CD4-positive, alpha-beta T cell treated with Interferon alpha-2 for 1 hour (primary cell): ENCODE results near the gene LAMP2.
"Not testable (repeated sequence)": the region's sequence is repeated elsewhere in the genome, so short reads cannot be mapped to it uniquely, and the experiment has no call there.

ENCODE experiments used
- DNase-seq, 2 donors: peaks; one replicate each; pipeline ENCODE4 v3.0.0-alpha.2; 2020 to 2022

LAMP2 gene

DNA sequence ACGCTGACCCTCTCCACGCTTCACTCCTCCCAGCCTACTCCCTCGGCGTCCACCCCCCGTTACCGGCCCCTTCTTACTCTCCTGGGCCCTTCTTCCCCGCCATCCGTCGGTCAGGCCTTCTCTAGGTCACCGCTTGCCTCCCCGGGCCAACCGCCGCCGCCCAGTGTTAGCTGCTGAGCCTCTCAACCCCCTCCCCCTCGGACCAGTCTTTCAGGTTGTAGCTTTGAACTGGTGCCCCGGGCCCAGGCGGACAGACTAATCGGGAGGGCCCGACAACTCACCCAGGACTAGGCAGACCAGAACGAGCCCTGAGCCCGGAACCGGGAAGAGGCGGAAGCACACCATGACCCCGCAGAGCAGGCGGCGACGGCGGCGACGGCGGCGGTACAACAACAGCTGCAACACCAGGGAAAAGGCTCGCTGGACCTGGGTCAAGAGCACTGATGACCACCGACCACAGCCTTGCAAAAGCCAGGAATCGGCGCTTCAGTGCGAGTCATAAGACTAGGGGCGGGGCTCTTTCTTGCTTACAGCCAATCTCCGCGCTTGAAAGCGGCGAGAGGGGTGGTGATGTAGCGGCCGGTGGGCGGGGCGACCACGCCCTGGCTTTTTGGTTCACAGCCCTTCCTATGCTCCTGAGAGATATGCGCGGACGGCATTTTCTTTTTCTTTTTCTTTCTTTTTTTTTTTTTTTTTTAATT is at the start of gene LAMP2:
LAMP2 (minus strand) TSS at position 472 of the 701 bp plus-strand sequence; CDS start at position 345, 127 bp downstream.
- peak; percentile 84 to 85 for DNase-seq

DNA sequence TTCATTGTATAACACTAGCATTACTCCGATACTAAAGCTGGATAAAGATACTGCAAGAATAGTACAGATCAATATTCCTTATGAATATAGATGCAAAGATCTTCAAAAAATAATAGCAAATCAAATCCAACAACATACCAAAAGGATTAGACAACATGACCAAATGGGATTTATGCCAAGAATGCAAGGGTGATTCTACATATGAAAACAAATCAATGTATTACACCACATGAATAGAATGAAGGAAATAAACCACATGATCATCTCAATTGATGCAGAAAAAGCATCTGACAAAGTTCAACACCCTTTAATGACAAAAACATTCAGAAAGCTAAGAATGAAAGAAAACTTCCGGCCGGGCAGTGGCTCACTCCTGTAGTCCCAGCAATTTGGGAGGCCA is 48.8 kb upstream of the LAMP2 start:
- DNase-seq: no peak

DNA sequence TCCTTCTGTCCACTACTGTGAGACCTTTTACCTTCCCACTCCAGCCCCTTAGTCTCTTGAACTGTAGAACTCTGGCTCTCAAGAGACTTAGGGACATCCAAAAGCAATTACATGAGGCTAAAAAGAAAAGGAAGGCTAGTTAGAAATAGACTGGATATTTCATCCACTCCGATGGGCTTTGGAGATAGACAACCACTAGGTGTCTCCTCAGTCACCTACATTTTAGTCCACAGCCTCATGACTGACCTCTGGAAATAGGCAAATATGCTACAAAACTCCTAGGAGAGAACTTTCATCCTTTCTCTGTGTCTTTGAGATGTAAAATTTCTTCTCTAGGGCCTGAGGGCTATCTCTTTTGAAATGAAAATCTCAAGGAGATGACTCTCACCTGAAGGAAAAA is 45.1 kb upstream of the LAMP2 start:
- DNase-seq: no peak

DNA sequence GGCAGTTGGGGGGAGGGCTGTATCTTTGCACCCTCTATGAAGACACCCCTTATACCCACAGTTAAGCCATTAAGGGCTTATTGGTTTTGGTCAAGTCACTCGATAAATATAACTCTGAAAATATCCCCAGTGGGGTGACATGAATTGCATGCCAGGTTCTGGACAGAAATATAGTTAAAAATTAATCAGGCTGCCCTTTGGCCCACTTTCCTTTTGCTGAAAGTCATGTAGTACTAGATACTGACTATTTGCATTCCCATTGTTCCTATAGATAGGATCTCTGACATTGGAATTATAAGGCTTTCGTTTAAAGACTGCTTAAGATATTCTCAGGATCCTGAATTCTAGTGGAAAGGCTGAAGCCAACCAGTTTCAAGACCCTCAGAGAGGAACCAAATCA is 43.5 kb upstream of the LAMP2 start:
- no peak for DNase-seq

DNA sequence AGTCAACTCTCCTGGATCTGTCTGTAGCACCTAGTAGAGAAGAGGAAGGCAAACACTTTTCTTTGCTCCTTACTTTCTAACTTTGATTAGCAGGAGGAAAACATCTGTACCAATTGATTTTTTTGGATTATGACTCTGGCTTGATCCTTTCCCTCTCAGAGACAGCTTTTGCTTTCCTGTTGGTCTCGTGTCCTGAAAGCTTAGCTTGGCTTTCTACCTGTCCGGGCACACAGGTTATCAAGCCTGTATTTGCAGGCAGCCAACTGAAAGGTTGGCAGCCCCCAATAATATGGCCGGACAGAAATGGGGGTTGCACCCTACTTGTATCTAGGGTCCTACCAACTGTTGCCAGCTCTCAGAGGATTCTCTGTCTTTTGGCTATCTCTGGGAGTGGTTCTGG is 43.1 kb upstream of the LAMP2 start:
- no peak for DNase-seq

DNA sequence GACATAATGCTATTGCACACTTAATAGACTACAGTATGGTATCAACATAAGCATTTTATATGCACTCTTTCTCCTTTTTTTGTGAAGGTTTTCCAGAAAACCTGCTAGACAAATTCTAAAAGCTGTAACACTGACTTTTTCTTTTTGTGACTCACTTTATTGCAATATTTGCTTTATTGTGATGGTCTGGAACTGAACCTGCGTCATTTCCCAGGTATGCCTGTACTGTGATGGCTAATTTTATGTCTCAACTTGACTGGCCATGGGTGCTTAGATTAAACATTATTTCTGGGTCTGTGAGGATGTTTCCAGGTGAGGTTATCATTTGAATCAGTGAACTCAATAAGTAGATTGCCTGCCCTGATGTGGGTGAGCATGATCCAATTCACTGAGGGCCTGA is 35.5 kb upstream of the LAMP2 start:
- no peak for DNase-seq

DNA sequence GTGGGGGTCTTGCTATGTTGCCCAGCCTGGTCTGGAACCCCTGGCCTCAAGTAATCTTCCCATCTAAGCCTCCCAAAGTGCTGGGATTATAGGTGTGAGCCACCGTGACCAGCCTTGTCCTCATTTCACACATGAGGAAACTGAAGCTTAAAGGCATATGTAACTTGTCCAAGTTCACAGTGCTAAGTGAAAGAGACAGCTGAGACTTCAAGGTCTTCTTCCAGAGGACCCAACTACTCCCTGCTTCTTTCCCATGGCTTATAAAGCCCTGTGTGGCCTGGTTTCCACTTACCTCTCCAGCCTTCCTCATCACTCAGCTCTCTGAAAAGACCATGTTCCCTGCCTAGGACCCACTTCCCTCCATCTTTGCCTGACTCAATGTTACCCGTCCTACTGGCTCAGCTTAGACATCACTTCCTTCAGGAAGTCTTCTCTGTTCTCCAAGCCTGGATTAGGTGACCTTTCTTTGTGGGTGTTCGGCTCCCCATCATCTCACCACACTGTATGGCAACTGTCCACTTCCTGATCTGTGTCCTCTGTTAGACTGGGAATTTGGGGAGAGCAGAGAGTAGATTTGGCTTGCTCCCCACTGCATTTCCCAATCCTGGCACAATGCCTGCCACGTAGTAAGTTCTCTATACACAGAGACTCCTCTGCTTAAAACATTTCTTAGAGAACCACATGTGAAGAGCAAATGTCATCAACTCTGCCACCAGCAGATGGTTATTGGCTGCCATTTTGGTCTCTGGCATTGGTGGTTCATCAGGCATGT is 30.4 kb upstream of the LAMP2 start:
- no peak for DNase-seq

DNA sequence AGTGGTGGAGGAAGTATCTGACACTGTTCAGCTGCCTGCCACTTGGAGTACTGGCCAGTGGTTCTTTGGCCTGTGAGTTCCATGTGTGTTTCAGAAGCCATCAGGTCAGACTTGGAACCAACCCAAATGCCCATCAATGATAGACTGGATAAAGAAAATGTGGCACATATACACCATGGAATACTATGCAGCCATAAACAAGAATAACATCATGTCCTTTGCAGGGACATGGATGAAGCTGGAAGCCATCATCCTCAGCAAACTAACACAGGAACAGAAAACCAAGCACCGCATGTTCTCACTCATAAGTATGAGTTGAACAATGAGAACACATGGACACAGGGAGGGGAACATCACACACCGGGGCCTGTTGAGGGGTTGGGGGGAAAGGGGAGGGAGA is 21.0 kb upstream of the LAMP2 start:
- not testable (repeated sequence) for DNase-seq

DNA sequence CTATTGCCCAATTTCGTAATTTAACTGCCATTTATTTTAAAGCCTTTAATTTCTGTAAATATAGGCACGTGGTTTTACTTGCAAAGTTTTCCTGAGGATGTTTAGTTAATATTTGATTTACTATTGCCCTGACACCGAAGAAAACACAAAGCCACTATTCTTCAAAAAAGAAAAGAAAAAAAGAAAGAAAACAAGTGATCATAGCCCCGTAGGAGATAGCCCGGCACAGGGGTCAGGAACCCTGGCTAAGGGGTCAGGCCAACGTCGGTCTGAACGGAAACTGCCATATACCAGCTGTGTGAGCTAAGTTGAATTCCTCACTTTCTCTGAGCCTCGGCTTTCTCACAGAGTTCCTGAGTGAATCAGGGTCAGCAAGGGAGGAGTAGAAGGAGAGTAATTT is 17.7 kb upstream of the LAMP2 start:
- no peak for DNase-seq

DNA sequence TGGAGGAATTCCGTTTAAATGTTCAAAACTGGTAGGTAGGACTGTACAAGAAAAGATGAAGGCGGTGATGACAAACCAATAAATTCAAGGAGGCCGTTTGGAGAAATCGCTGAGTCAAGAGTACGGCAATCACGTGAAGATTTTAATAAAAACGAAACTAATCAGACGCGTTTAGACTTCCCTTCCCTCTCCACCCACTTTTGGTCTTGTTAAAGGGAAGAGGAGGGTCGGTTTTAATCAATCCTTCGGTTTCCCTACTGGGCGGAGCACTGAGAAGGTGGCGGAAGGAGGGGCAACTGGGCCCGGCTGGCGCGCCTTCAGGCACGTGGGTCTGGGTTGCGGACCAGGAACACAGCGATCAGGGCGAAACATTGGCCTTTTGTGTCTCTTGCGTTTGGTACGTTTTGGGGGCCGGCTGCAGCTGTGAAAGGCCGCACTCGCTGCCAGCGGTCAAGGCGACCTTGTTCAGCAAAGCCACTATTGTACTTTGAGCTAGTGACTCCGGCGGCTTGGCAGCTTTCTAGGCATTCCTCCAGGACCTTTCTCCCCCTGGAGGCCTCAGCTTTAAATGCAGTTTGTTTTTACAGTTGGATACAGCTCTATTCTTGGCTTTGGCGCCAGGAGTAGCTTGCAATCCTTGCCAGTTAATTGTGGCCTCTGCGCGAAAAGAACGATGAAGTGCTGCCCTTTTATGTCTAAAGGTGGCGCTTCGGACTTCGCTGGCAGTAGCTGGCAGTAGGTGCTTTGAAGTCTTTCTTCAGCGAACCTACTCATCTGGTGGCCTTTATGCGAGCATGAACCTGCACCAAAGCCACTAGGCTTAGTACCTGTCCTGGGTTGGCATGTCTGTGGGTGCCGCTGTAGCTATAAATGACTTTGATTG is 16.8 kb upstream of the LAMP2 start:
- peak; percentile 63 to 81 for DNase-seq

DNA sequence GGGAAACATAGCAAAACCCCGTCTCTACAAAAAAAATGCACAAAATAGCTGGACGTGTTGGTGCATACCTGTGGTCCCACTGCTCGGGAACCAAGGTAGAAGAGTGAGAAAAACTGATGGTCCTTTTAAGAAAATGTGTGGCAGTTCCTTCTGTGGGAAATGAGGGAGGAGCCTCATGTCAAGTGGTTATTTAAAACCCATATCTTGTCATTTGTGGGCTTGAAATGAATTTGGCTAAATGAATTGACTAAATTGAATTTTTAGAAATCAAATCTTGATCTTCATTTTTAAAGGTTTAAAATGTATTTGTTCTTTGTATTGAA is 16.2 kb upstream of the LAMP2 start:
- DNase-seq: no peak

DNA sequence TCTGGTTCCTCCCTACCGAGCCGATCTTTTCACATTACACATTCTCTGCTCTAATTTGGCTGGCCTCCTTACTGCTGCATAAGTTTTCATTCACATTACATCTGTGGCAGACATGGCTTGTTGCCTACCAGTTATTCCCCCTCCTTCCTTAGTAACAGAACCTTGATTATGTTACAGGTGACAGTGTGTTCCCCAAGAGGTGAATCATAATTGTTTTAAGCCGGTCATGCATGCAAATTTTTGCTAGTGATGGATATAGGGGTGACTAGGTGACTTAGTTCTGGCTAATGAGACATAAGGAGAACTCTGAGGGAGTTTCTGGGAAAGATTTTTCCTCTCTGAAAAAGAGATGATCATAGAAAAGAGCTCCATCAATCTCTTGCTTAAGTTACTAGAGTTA is 8.4 kb upstream of the LAMP2 start:
- no peak for DNase-seq

DNA sequence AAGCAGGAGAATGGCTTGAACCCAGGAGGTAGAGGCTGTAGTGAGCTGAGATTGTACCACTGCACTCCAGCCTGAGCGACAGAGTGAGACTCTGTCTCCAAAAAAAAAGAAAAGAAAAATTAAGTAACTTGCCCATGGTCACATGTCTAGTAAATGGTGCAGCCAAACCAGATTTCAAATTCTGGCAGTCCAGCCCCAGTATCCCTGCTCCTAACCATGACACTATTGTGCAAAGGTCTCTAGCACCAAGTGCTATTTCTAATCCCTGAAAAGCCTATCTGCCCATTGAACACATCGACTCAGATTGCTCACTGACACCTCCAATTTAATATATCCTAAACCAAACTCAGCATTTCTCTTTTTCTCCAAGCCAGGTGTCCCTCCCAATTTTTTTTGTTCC is 7.6 kb upstream of the LAMP2 start:
- no peak for DNase-seq

DNA sequence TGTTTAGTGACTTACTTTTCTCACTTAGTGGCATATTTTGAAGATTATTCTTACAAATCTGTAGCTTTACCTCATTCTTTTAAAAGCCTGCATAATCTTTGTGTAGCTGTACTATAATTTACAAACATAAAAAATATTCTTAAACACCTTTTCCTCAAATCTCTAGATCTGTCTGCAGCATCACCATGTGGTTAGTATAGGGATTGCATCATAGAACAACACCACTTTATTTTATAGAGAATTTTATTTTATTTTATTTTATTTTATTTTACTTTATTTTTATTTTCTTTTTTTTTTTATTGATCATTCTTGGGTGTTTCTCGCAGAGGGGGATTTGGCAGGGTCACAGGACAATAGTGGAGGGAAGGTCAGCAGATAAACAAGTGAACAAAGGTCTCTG is 6.4 kb upstream of the LAMP2 start:
- DNase-seq: peak in 1 of 2 donors; percentile 51

DNA sequence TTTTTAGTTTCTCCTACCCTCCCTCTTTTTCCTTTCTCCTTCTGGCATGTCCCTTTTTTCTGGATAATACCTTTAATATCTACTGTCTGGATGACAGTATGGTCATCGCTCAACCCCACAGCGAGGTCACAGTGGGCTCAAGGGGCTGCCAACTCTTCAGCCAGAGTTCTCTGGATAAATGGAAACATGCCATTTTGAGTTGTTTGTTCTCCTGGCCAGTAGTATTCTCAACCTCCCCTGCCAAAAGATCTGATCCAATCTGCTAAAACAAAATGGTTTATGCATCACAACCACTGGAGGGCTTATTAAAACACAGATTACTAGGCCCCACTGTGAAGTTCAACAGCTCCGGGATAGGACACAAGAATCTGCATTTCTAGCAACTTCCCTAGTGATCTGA is 5.0 kb upstream of the LAMP2 start:
- DNase-seq: no peak

DNA sequence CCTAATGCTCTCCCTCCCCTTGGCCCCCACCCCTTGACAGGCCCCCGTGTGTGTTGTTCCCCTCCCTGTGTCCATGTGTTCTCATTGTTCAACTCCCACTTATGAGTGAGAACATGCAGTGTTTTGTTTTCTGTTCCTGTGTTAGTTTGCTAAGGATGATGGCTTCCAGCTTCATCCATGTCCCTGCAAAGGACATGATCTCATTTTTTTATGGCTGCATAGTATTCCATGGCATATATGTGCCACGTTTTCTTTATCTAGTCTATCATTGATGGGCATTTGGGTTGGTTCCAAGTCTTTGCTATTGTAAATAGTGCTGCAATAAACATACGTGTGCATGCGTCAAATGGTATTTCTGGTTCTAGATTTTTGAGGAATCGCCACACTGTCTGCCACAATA is 561 bp upstream of the LAMP2 start:
- DNase-seq: not testable (repeated sequence)

DNA sequence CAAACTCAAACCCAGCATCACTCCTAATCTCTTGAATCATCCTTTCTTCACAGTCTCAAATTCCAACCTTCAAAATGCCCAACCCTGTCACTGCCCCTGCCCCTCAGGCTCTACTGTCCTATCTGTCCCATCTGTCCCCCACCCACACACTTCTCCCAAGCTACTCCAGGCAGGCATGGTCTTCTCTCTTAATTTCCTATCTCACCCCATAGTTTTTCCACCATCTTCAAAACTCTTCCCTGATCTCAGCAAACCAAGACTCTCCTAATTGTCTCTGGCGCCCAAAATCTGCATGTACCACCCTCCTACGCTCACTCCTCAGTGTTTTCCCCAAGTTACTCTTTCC is 644 bp downstream of the LAMP2 start:
- DNase-seq: no peak

DNA sequence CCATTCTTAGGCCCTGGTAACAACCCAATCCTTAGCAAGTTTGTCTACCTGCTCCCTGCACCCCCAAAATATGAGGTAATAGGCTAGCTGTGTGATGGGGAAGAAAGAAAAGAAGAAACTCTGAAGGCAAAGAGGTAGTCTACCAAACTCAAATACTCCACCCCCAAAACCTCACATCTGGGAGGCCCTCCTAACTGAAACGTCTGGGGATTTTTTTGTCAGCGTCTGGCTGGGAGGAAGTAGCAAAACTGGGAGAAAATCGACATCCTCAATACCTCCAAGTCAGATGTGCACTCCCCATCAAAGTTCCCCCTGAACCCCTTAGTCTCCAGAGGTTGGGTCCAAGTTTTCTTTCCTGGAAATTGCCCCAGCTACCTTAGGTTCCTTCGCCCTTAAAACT is 1.0 kb downstream of the LAMP2 start:
- DNase-seq: peak in 1 of 2 donors; percentile 22

DNA sequence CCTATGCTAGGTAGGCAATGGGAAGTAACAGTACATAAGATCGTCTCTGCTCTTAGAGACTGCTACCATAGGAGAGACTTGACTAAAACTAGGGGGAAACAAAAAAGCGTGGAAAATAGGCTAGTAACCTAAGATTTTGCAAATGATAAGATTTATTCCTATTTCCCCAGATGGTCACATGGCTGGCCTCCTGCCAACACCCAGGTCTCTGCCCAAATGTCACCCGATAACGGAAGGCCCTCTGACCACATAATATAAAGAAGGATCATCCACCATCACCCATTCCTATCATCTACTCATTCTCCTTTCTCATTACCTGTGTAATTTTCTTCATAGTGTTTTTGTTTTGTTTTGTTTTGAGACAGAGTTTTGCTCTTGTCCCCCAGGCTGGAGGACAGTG is 4.7 kb downstream of the LAMP2 start:
- DNase-seq: no peak

DNA sequence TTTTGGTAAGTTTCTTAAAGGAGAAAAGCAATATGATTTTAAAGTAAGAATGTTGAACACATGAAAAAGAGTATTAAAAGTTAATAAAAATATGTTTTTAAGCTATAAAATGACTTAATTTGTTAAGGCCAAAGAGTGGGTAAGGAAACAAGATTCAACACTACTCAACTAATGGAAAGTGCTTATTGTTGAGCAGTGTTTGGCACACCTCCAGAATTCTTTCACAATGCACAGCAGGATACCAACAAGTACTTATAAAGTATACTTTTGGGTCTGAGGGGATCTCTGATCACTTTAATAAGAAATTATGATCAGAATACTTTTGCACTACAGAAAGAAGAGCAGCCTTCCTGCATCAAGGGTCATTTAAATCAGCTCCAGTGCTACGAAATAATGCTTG is 5.9 kb downstream of the LAMP2 start:
- no peak for DNase-seq

DNA sequence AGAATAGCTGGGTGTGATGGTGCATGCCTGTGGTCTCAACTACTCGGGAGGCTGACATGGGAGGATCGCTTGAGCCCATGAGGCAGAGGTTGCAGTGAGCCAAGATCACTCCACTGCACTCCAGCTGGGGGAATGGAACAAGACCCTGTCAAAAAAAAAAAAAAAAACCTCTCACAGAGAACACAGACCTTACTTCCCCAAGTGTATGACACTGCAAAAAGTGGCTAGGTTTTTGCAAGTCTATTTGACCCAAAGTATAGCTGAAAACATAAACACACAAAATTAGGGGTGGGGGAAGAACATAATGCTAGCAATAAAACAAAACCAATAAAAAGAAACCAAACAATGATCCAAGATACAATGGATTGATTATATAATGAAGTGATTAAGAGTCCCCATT is 6.7 kb downstream of the LAMP2 start:
- DNase-seq: no peak

DNA sequence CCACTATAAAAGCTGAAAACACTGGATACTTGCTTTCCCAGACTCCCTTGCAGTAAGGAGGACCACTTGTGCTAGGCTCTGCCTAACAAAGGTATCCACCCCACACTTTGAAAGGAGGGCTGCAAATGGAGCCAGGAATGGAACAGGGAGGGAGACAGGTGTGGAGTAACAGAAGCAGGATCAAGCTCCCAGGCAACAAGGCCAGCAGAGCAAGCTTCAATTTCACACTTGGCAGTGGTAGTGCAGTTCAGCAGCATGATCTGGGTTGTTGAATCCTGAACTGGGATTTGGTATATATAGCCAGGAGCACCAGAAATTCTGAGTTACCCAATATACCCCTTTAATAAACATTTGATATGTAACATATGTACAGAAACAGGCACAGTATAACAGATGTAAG is 9.8 kb downstream of the LAMP2 start:
- no peak for DNase-seq

DNA sequence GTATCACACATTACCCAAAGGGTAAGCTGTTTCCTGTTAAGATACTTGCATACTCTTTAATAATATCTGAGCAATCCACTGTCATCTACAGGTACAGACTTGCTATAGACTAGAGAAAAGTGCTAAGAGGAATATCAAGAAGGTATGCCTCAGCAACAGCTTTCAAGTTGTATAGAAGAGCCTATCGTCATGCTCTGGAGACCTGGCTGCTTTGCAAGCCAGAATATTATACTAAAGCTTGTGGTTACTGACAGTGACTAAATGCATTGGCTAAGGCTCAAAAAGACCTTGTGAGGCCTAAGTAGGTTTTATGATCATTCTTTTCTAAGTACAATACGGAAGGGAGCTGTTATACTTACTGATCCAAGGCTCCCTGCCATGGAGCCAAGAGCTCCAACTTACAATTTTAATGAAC is 11.3 kb downstream of the LAMP2 start:
- peak in 1 of 2 donors; percentile 18 for DNase-seq

DNA sequence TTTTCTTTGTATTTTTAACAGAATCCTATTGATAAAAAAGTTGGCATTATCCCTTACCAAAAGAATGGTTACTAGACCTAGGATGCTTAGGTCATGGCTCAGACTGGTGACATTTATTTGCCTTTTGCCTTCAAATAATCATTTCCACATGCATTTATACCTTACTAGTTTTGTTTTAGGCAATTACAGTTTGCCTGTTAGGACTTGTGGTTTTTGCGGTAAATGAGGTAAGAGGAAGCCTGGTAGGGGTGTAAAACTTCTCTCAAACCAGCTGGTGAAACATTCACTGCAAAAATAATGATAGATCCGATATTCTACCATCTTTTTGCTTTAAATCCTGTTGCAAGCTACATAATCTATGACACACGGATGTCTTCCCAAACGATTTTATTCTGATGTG is 12.1 kb downstream of the LAMP2 start:
- DNase-seq: peak in 1 of 2 donors; percentile 43
